Colonic mucosa (tissue), 4 donors: ENCODE results near the gene THRA. TPM values are rescaled to one million over a fixed set of nuclear protein-coding genes. Genes with fewer than 3 reads are reported as not detected.

Experiments
- DNase-seq: peaks from one replicate; pipeline ENCODE4 v3.0.0-alpha.2; 2020
- H3K27ac ChIP-seq: fragments of 200-600 bp; one replicate; pipeline ENCODE4 v1.8.0; 2021
- H3K27me3 ChIP-seq: fragments of 200-600 bp; one replicate; pipeline ENCODE4 v1.8.0; 2021
- H3K36me3 ChIP-seq: fragments of 200-600 bp; one replicate; pipeline ENCODE4 v1.8.0; 2021
- H3K4me1 ChIP-seq: fragments of 200-600 bp; one replicate; pipeline ENCODE4 v1.8.0; 2021; ENCODE audit warnings: mild to moderate bottlenecking
- H3K4me3 ChIP-seq: fragments of 200-600 bp; one replicate; pipeline ENCODE4 v1.8.0; 2021
- H3K9ac ChIP-seq, 2 donors: one replicate each; pipeline ENCODE4 v1.7.0; 2013; ENCODE audit warnings: control low read depth in 2 of 2, low read depth in 2 of 2, low read length in 2 of 2
- H3K9me3 ChIP-seq: fragments of 200-600 bp; one replicate; pipeline ENCODE4 v1.8.0; 2021
- CTCF ChIP-seq: fragments of 200-600 bp; IDR thresholded peaks from one replicate; pipeline ENCODE4 v1.8.0; 2022; ENCODE audit warnings: antibody characterized with exemption, mild to moderate bottlenecking
- intact Hi-C: fragments of 100-400 bp; cut with DNase I; formaldehyde crosslinking; loops from one replicate; pipeline ENCODE4 v1.14.1; 2022
- total RNA-seq, 2 donors: library from RNA; stranded (reverse); fragmentation: NEBNext Ultra II Directional in 1 of 2; extraction: Animal tissue kit (Norgen Biotek cat#: 25700) in 1 of 2; gene quantifications; one replicate each; pipeline ENCODE4 v1.2.1, GENCODE V29; 2021
- donor health status: healthy.
- donor health status: DM: no; HTN: no; CAD: no.
- donor health status: DM: no; HTN: no; CAD: no.

The THRA gene
- total RNA-seq, 2 donors from 2014 or later = 40.3 to 44.5 TPM

- no peak for TF ChIP-seq CTCF
- Histone ChIP-seq H3K4me1 (peaks cover 51% of the 10 kb centered on the region), H3K4me3 (no peak overlapping the region), H3K27ac (peak overlapping the region; percentile 93), H3K9ac (peak overlapping the region; percentile 48 to 66), H3K36me3 (no peaks in the 10 kb centered on the region), H3K9me3 (no peaks in the 10 kb centered on the region), H3K27me3 (no peaks in the 10 kb centered on the region)
- DNase-seq = no peak
- intact Hi-C loops = loop anchor here (5.0 kb wide), 2 partner anchors 48 to 57 kb away; partner anchors contain the start of gene THRA
Measured at GRCh38 chr17:40110026-40110845, 47.5 kb downstream of the THRA start.

GRCh38 chr17:40111221-40112128 lies 48.7 kb downstream of the THRA start:
- intact Hi-C loops = loop anchor here (5.0 kb wide), 2 partner anchors 49 to 56 kb away; partner anchors contain the start of gene THRA
- H3K9me3 ChIP-seq = no peaks in the 10 kb centered on the region

GRCh38 chr17:40112191-40112711 lies 49.5 kb downstream of the THRA start:
- Histone ChIP-seq H3K4me3 (no peak overlapping the region), H3K9ac (peak overlapping the region; percentile 58 to 66), H3K27ac (peak overlapping the region; percentile 93), H3K9me3 (no peaks in the 10 kb centered on the region), H3K4me1 (peaks cover 37% of the 10 kb centered on the region), H3K27me3 (no peaks in the 10 kb centered on the region), H3K36me3 (no peaks in the 10 kb centered on the region)
- DNase-seq = no peak
- intact Hi-C loops = loop anchor here (5.0 kb wide), 2 partner anchors 50 to 55 kb away; partner anchors contain the start of gene THRA
- no peak for TF ChIP-seq CTCF

More at GRCh38 chr17:40111221-40112128, 48.7 kb downstream of the THRA start:
- Histone ChIP-seq H3K4me1 (peaks cover 40% of the 10 kb centered on the region), H3K27ac (peak overlapping the region; percentile 93), H3K27me3 (no peaks in the 10 kb centered on the region), H3K4me3 (no peak overlapping the region), H3K36me3 (no peaks in the 10 kb centered on the region), H3K9ac (peak overlapping the region; percentile 58 to 66)
- DNase-seq = peak; percentile 93
- peak; percentile 91 for TF ChIP-seq CTCF

- intact Hi-C loops = loop anchor here (5.0 kb wide), 2 partner anchors 50 to 55 kb away; partner anchors contain the start of gene THRA
- TF ChIP-seq CTCF = no peak
- Histone ChIP-seq H3K4me3 (no peak overlapping the region), H3K27me3 (no peaks in the 10 kb centered on the region), H3K9me3 (no peaks in the 10 kb centered on the region), H3K4me1 (peaks cover 37% of the 10 kb centered on the region), H3K9ac (peak overlapping the region; percentile 58 to 66), H3K27ac (peak overlapping the region; percentile 93), H3K36me3 (no peaks in the 10 kb centered on the region)
- DNase-seq = no peak
Measured at GRCh38 chr17:40112718-40113109, 49.9 kb downstream of the THRA start.
